K562 (cell line): ENCODE data around the gene MGAT4B. TPM values are rescaled to one million over a fixed set of nuclear protein-coding genes. Genes with fewer than 3 reads are reported as not detected.

Source experiments
- ATAC-seq: fragments of 200-7000 bp; cut with Tn5 transposase; 3 replicates; pipeline ENCODE4 v1.9.1; 2020; ENCODE audit warnings: moderate library complexity
- BruUV-seq: library from RNA; stranded (reverse); fragments of 400-500 nt; replicated peaks from 2 replicates; lab custom pipeline; 2021; lab: Mats Ljungman, UMichigan
- CTCF ChIA-PET: fragments of 300-600 bp; formaldehyde crosslinking; extraction: SDS; loops from one replicate; lab custom pipeline; 2021; ENCODE audit warnings: low intra/inter-chr PET ratio; lab: Yijun Ruan, JAX
- POLR2A ChIA-PET: fragments of 300-600, 350-650 bp; sonication (Branson Sonifier 250); formaldehyde crosslinking; extraction: SDS; loops from one replicate; lab custom pipeline; 2021; ENCODE audit warnings: antibody characterized with exemption, inconsistent platforms; lab: Yijun Ruan, JAX
- DNase-seq, 4 experiments: peaks; one replicate each; pipeline versions ENCODE4 v3.0.0 to v3.0.0-alpha.2; 2011 to 2018; ENCODE audit warnings: low spot score in 3 of 4, mixed read lengths in 3 of 4; ENCODE audit errors: extremely low read depth in 1 of 4
- FAIRE-seq: peaks from 2 replicates; lab custom pipeline; 2011; peaks lifted over from hg19 to GRCh38; lab: Jason Lieb, UNC
- H2AFZ ChIP-seq: 2 replicates; pipeline ENCODE4 v1.6.0; 2011; ENCODE audit warnings: low read depth, low read length, control low read depth, inconsistent platforms
- H3K27ac ChIP-seq: fragments of 200-600 bp; 3 replicates; pipeline ENCODE4 v1.8.0; 2011; ENCODE audit warnings: low read depth, mild to moderate bottlenecking, control low read depth, inconsistent platforms, low read length, moderate library complexity, mixed read lengths; ENCODE audit errors: extremely low read depth
- H3K27me3 ChIP-seq, 2 experiments: fragments of 300-600 bp in 1 of 2; 2 replicates in 1 of 2; 3 replicates in 1 of 2; pipeline versions ENCODE4 v1.6.0 to v1.8.0; 2011; ENCODE audit warnings: inconsistent platforms in 2 of 2, low read length in 2 of 2, mild to moderate bottlenecking in 1 of 2, mixed read lengths in 1 of 2, moderate library complexity in 1 of 2; ENCODE audit not compliant: control insufficient read depth in 2 of 2, insufficient read depth in 2 of 2
- H3K36me3 ChIP-seq: fragments of 300-600 bp; 3 replicates; pipeline ENCODE4 v1.8.0; 2011; ENCODE audit warnings: mild to moderate bottlenecking, low read length, inconsistent platforms; ENCODE audit not compliant: control insufficient read depth, insufficient read depth
- H3K4me1 ChIP-seq, 2 experiments: fragments of 200-600 bp in 1 of 2; replicated peaks in 1 of 2; 2 replicates in 1 of 2; 3 replicates in 1 of 2; pipeline versions ENCODE4 v1.5.1 to v1.8.0; 2011; ENCODE audit warnings: inconsistent platforms in 2 of 2, low read length in 2 of 2, mild to moderate bottlenecking in 1 of 2, mixed read lengths in 1 of 2, moderate library complexity in 1 of 2; ENCODE audit not compliant: control insufficient read depth in 2 of 2, insufficient read depth in 2 of 2
- H3K4me2 ChIP-seq: 2 replicates; pipeline ENCODE4 v1.6.1; 2011; ENCODE audit warnings: low read length, control low read depth, inconsistent platforms, mixed read lengths; ENCODE audit not compliant: insufficient read depth
- H3K4me3 ChIP-seq: fragments of 200-600 bp; sonication (generic), shearing (Covaris generic); 2 replicates; pipeline ENCODE4 v1.5.1; 2016; ENCODE audit warnings: control low read depth, inconsistent platforms
- H3K79me2 ChIP-seq: fragments of 200-600 bp; 3 replicates; pipeline ENCODE4 v1.8.0; 2011; ENCODE audit warnings: low read length, inconsistent platforms; ENCODE audit not compliant: control insufficient read depth, insufficient read depth
- H3K9ac ChIP-seq, 2 experiments: 2 replicates each; pipeline versions ENCODE4 v1.6.0 to v1.6.1; 2011; ENCODE audit warnings: low read depth in 2 of 2, low read length in 2 of 2, control low read depth in 1 of 2, inconsistent platforms in 1 of 2, mild to moderate bottlenecking in 1 of 2, mixed read lengths in 1 of 2; ENCODE audit not compliant: insufficient read depth in 1 of 2
- H3K9me1 ChIP-seq: one replicate; pipeline ENCODE4 v1.6.0; 2011; ENCODE audit warnings: inconsistent platforms, mild to moderate bottlenecking, low read length, moderate library complexity; ENCODE audit not compliant: control insufficient read depth, insufficient read depth
- H3K9me3 ChIP-seq: replicated peaks from 2 replicates; pipeline ENCODE4 v1.5.1; 2011; ENCODE audit warnings: low read depth, low read length, inconsistent platforms; ENCODE audit not compliant: control insufficient read depth, insufficient read depth
- H4K20me1 ChIP-seq: replicated peaks from 2 replicates; pipeline ENCODE4 v1.6.1; 2011; ENCODE audit warnings: low read length, inconsistent platforms, mixed read lengths; ENCODE audit not compliant: control insufficient read depth, insufficient read depth
- ARID1B ChIP-seq: fragments of 450-650 bp; IDR thresholded peaks from 2 replicates; pipeline ENCODE4 v1.6.1; 2016; ENCODE audit warnings: antibody characterized with exemption, mild to moderate bottlenecking, inconsistent platforms
- CBFA2T2 ChIP-seq: fragments of 450-650 bp; conservative IDR thresholded peaks from 2 replicates; pipeline ENCODE4 v1.6.1; 2017; ENCODE audit warnings: mild to moderate bottlenecking
- CBFA2T3 ChIP-seq: fragments of 450-650 bp; IDR thresholded peaks from 2 replicates; pipeline ENCODE4 v1.6.1; 2017
- EGR1 ChIP-seq: fragments of 450-650 bp; conservative IDR thresholded peaks from 2 replicates; pipeline ENCODE4 v1.6.1; 2017; ENCODE audit warnings: mild to moderate bottlenecking
- MAX ChIP-seq: sonication (generic); formaldehyde crosslinking; IDR thresholded peaks from 2 replicates; pipeline ENCODE4 v1.9.0; 2022; ENCODE audit warnings: mild to moderate bottlenecking, missing genetic modification reagents
- POLR2AphosphoS5 ChIP-seq: IDR thresholded peaks from 2 replicates; pipeline ENCODE4 v1.6.1; 2011; ENCODE audit warnings: mild to moderate bottlenecking, low read depth, low read length, moderate library complexity; ENCODE audit not compliant: control insufficient read depth, insufficient read depth
- POLR2G ChIP-seq: fragments of 200-400 bp; formaldehyde crosslinking; IDR thresholded peaks from 2 replicates; pipeline ENCODE4 v1.6.1; 2017; ENCODE audit warnings: low read depth, mild to moderate bottlenecking, antibody characterized with exemption, low read length, moderate library complexity
- PRPF4 ChIP-seq: fragments of 200-400 bp; formaldehyde crosslinking; IDR thresholded peaks from one replicate; pipeline ENCODE4 v1.6.1; 2017; ENCODE audit warnings: low read length, low read depth, mild to moderate bottlenecking; ENCODE audit not compliant: insufficient read depth, poor library complexity, severe bottlenecking
- RBFOX2 ChIP-seq: fragments of 200-400 bp; formaldehyde crosslinking; IDR thresholded peaks from 2 replicates; pipeline ENCODE4 v1.6.1; 2017; ENCODE audit warnings: low read depth, mild to moderate bottlenecking, low read length, moderate library complexity
- TAF7 ChIP-seq: fragments of 450-650 bp; IDR thresholded peaks from 2 replicates; pipeline ENCODE4 v1.6.1; 2016; ENCODE audit warnings: missing genetic modification characterization, missing compliant biosample characterization
- TCF3 ChIP-seq: sonication (generic); formaldehyde crosslinking; IDR thresholded peaks from 2 replicates; pipeline ENCODE4 v1.4.0; 2020; ENCODE audit warnings: mild to moderate bottlenecking, missing genetic modification reagents
- ZNF12 ChIP-seq: sonication (generic); formaldehyde crosslinking; IDR thresholded peaks from 2 replicates; pipeline ENCODE4 v1.4.0; 2020; ENCODE audit warnings: mild to moderate bottlenecking, missing genetic modification reagents
- ZNF57 ChIP-seq: fragments of 450-650 bp; formaldehyde crosslinking; IDR thresholded peaks from 2 replicates; pipeline ENCODE4 v1.4.0; 2020; ENCODE audit warnings: mild to moderate bottlenecking, moderate library complexity
- WGBS: fragments of 100-300 bp; shearing (Covaris generic); methylation state at CpG from one replicate; pipeline ENCODE4 v1.1.6; 2016; ENCODE audit warnings: low coverage, mixed read lengths; ENCODE audit not compliant: insufficient coverage; ENCODE audit errors: missing lambda C conversion rate; 5-methylcytosine and 5-hydroxymethylcytosine counted together
- in situ Hi-C: fragments of 300-500 bp; cut with MboI; formaldehyde crosslinking; loops from 4 replicates; pipeline ENCODE4 v1.15.0; 2018; ENCODE audit warnings: inconsistent platforms, mixed read lengths
- intact Hi-C: fragments of 100-400 bp; cut with micrococcal nuclease; formaldehyde crosslinking; loops from 2 replicates; pipeline ENCODE4 v1.14.2; 2022
- polyA plus RNA-seq, 8 experiments: library from polyadenylated mRNA; depleted of rRNA in 4 of 8; stranded (reverse) in 5 of 8; unstranded in 3 of 8; fragments of >200 nt; fragmentation: Nextera tagmentation in 2 of 8; fragmentation: Illumina TruSeq in 1 of 8; extraction: Ambion mirVana in 2 of 8; extraction: Trizol in 1 of 8; gene quantifications; 2 replicates each; pipeline versions ENCODE4 v1.2.1 to v1.2.3, GENCODE V29; 2011 to 2014; ENCODE audit warnings: inconsistent platforms in 1 of 8, missing spikeins in 1 of 8
- total RNA-seq, 7 experiments: library from RNA; depleted of rRNA in 6 of 7; stranded (reverse); fragments of >200 nt in 6 of 7; fragmentation: Illumina TruSeq in 2 of 7; extraction: Trizol in 2 of 7; gene quantifications; 2 replicates each; pipeline versions ENCODE4 v1.2.1 to v1.2.3, GENCODE V29; 2011 to 2021; ENCODE audit warnings: low replicate concordance in 1 of 7
- TF ChIP-seq, protein P1 (sequence below): sonication (generic); formaldehyde crosslinking; IDR thresholded peaks from 2 replicates; pipeline ENCODE4 v1.8.0; 2022; ENCODE audit warnings: mild to moderate bottlenecking, missing genetic modification reagents
- TF ChIP-seq, protein P2 (sequence below): fragments of 250-450 bp; sonication (Bioruptor Pico); IDR thresholded peaks from 2 replicates; pipeline ENCODE4 v1.8.0; 2021; ENCODE audit warnings: moderate library complexity, mild to moderate bottlenecking, inconsistent platforms

MGAT4B gene
- total and polyA plus RNA-seq, 9 of the 15 experiments (the other 6 are each of a cell fraction or from before 2014, with no cell fraction given): 0.34 to 133 (median 75.4) TPM

DNA sequence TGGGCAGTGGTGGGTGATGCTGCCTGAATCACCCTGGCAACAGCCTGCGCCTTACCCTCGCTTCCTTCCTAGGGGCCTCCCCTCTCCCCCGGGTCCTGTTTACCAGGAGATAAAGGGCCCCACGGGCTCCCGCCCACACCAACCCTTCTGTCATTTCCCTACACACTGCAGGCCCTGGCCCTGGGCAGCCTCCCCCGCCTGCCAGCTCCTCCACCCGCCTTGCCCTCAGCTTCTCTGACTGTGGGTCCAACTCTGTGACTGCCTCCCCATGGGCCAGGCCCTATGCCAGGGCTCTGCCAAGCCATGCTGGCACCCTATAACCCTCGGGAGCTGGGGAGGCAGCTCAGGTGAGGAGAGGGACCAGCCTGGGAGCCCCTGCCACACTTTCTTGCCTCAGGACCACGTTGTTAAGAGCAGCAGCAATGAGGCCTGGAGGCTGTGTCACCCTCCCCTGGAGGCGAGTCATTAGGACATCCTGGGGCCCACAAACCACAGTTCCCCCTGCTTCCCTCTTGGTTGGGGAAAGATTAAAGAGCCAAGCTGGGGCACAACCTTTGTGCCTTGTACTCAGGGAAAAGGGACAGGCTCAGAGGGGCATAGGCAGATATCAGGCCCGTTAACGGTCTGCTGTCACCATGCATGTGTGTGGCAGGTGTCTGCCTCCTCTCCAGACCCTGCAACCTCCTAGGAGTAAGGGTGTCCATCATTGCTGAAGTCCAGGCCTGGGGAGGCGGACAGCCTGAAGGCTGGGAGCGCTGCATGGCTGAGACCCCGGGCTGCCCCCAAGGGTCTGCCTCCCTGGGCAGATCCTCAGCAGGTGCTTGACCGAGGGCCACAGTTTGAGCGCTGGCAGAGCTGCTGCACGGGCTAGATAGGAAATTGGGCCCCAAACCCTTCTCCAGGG lies 2.8 kb downstream of the MGAT4B start:
- FAIRE-seq (peak; percentile 87), ATAC-seq (no peak), DNase-seq (peak; percentile 44 to 64 (median 52))
- POLR2A ChIA-PET: interaction anchor here (0.5 to 1.6 kb wide), 2 partner anchors 9 to 542 kb away, joined by 4 to 5 read pairs; no protein-coding TSS in a partner anchor
- H3K79me2 ChIP-seq: peaks cover 46% of the 10 kb centered on the region
- in situ Hi-C loops: no loop called here
- H3K9me1 ChIP-seq: peaks cover 6% of the 10 kb centered on the region
- 58% methylated on average over 14 of the region's 18 CpGs for WGBS
- H2AFZ ChIP-seq: no peak overlapping the region
- H3K4me3 ChIP-seq: 0 out of 2 replicates have a peak overlapping the region, but pooled peaks have one; percentile 2
- CTCF ChIA-PET: no interaction called here
- H3K27me3 ChIP-seq: no peaks in the 10 kb centered on the region
- H3K27ac ChIP-seq: peak overlapping the region; percentile 46; the same call in 2 of the 3 replicates
- H4K20me1 ChIP-seq: no peaks in the 10 kb centered on the region
- H3K36me3 ChIP-seq: peaks cover 54% of the 10 kb centered on the region; the same call in 2 of the 3 replicates
- H3K4me1 ChIP-seq: peaks cover 23 to 75% of the 10 kb centered on the region in 2 experiments
- intact Hi-C loops: loop anchor here (2.0 kb wide), 1 partner anchor 15 kb away; no protein-coding TSS in a partner anchor
- BruUV-seq: no TSS peak
- H3K9ac ChIP-seq: peak overlapping the region; percentile 12 to 89; a peak in 3 of 4 replicates
- peak overlapping the region; percentile 83 for H3K4me2 ChIP-seq
- H3K9me3 ChIP-seq: no peaks in the 10 kb centered on the region
- TF ChIP-seq RBFOX2 (peak; percentile 41), EGR1 (peak; percentile 92), POLR2G (peak; percentile 64), CBFA2T3 (peak; percentile 59), TAF7 (tag) (no peak), ZNF12 (CRISPR knock-in tag) (0 out of 2 replicates have a peak, but pooled peaks have one; percentile 30), CBFA2T2 (peak; percentile 50), ARID1B (peak; percentile 33), ZNF57 (CRISPR knock-in tag) (no peak), PRPF4 (no peak), POLR2AphosphoS5 (peak; percentile 41; the same call in 1 of the 2 replicates), TCF3 (CRISPR knock-in tag) (peak; percentile 28; the same call in 1 of the 2 replicates), MAX (CRISPR knock-in tag) (peak; percentile 68)
- TF ChIP-seq, protein P1, sequence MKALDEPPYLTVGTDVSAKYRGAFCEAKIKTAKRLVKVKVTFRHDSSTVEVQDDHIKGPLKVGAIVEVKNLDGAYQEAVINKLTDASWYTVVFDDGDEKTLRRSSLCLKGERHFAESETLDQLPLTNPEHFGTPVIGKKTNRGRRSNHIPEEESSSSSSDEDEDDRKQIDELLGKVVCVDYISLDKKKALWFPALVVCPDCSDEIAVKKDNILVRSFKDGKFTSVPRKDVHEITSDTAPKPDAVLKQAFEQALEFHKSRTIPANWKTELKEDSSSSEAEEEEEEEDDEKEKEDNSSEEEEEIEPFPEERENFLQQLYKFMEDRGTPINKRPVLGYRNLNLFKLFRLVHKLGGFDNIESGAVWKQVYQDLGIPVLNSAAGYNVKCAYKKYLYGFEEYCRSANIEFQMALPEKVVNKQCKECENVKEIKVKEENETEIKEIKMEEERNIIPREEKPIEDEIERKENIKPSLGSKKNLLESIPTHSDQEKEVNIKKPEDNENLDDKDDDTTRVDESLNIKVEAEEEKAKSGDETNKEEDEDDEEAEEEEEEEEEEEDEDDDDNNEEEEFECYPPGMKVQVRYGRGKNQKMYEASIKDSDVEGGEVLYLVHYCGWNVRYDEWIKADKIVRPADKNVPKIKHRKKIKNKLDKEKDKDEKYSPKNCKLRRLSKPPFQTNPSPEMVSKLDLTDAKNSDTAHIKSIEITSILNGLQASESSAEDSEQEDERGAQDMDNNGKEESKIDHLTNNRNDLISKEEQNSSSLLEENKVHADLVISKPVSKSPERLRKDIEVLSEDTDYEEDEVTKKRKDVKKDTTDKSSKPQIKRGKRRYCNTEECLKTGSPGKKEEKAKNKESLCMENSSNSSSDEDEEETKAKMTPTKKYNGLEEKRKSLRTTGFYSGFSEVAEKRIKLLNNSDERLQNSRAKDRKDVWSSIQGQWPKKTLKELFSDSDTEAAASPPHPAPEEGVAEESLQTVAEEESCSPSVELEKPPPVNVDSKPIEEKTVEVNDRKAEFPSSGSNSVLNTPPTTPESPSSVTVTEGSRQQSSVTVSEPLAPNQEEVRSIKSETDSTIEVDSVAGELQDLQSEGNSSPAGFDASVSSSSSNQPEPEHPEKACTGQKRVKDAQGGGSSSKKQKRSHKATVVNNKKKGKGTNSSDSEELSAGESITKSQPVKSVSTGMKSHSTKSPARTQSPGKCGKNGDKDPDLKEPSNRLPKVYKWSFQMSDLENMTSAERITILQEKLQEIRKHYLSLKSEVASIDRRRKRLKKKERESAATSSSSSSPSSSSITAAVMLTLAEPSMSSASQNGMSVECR (CRISPR knock-in tag): 0 out of 2 replicates have a peak, but pooled peaks have one; percentile 35
- TF ChIP-seq, protein P2, sequence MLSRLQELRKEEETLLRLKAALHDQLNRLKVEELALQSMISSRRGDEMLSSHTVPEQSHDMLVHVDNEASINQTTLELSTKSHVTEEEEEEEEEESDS (CRISPR knock-in tag): no peak
